SK-N-MC (cell line): ENCODE measurements around the gene ITPRIPL2.

Experiments
- EZH2 ChIP-seq: fragments of 200-600 bp; sonication (generic); IDR thresholded peaks from one replicate; pipeline ENCODE4 v1.6.1; 2017; ENCODE audit warnings: antibody characterized with exemption
- FOXP2 ChIP-seq: optimal IDR thresholded peaks from 2 replicates; pipeline ENCODE3; 2011; ENCODE audit warnings: mild to moderate bottlenecking, moderate library complexity; ENCODE audit not compliant: insufficient read depth; ENCODE audit errors: extremely low read length, control extremely low read depth
- POLR2AphosphoS5 ChIP-seq: IDR thresholded peaks from 2 replicates; pipeline ENCODE4 v1.6.1; 2012; ENCODE audit warnings: mild to moderate bottlenecking, low read depth, low read length, borderline replicate concordance

DNA sequence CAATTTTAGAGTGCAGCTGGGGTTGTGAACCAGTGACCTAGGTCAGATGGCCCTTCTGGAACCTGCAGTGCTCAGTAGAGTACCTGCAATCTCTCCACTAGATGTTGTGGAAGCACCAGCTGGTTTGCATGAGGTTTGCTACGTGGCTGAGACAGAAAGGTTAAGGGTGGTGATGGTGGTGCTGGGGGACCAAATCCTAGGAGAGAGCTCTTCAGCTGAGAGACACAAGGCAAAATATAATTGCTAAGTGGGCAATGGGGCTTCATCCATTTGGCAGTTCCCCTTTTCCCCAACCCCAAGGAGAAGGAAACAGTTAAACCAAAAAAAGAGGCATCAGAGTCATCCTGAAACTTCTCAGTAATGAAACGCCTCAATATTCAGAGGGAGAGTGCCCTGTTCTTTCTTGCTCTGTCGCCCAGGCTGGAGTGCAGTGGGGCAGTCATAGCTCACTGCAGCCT, 13.9 kb downstream of the ITPRIPL2 start:
- no peak for TF ChIP-seq POLR2AphosphoS5
- no peak for TF ChIP-seq EZH2
- no peak for TF ChIP-seq FOXP2
